T1000 (cell line): Measurements from ENCODE around the gene SHISAL1.

Experiments
- DNase-seq: peaks from one replicate; lab custom pipeline; 2025; ENCODE audit warnings: mixed read lengths; lab: John Stamatoyannopoulos, UW

Gene SHISAL1

GRCh38 chr22:44277386-44278135, 35.2 kb downstream of the SHISAL1 start:
- DNase-seq: no peak

- DNase-seq: no peak
Observed at GRCh38 chr22:44276706-44277356, 35.9 kb downstream of the SHISAL1 start.

DNA sequence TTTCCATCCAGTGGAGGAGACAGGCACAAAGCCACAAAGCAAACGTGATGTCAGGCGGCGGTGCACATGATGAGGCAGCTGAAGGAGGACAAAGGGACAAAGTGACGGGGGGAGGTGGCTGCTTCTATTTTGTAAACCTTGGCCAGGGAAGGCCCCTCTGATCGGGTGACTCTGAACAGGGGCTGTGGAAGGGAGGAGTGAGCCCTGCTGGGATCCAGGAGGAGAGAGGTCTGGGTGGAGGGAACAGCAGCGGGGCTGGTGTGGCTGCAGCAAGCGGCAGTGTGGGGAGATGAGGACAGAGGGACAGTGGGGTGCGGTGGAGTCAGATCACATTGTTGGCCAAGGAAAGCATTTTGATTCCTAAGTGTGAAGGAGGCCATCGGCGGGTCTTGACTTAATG, 36.7 kb downstream of the SHISAL1 start:
- no peak for DNase-seq

DNA sequence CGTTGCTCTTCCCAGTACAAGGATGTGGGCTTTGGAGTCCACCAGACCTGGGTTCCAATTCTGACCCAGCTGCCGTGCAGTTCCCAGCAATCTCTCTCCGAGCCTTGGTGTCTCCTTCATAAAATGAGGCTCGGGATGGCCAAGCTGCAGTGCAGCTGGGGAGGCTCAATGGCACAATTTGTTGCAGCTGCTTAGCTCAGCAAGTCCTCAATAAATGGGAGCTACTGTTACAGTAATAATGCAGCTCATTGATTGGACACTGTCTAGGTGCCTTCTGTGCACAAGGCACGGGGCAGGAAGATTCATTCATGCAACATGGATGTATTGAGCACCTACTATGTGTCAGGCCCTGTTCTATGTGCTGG, 37.1 kb downstream of the SHISAL1 start:
- no peak for DNase-seq

GRCh38 chr22:44274918-44275630, 37.7 kb downstream of the SHISAL1 start:
- no peak for DNase-seq

DNA sequence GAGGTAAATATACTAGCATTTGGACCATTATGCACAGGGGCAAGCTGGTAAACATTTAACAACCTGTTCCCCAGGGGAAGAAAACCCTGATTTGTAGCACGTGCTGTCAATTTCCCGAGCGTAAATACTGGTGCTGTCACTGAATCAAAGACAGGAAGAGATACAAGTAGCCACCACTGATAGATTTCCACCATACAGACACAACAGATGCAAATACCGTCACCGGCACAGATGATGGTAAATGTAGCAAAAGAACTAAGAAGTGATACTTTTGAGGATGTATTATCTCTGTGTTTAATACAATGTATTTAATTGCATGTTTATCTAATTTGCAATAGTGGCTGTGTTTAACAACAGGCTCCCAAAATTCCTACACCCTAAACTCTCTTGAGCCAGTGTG, 39.6 kb downstream of the SHISAL1 start:
- no peak for DNase-seq

DNA sequence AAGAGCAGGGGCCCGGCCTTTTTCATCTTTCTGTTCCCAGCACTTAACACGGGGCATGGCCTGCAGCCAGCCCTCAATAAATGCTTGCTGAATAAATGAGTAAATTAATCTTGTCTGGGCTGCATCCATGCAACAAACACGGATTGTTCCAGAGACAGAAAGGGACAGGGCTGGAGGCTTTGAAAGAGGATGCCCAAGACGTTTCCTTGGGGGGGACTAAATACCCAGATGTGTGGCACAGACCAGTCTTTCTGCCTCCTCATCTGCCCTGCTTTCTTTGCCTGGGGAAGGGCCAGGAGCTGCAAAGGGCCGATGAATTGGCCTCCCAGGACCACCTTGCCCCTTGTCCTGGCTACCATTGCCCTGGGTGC, 40.4 kb downstream of the SHISAL1 start:
- DNase-seq: no peak

GRCh38 chr22:44271732-44272400, 40.9 kb downstream of the SHISAL1 start:
- DNase-seq: no peak

DNA sequence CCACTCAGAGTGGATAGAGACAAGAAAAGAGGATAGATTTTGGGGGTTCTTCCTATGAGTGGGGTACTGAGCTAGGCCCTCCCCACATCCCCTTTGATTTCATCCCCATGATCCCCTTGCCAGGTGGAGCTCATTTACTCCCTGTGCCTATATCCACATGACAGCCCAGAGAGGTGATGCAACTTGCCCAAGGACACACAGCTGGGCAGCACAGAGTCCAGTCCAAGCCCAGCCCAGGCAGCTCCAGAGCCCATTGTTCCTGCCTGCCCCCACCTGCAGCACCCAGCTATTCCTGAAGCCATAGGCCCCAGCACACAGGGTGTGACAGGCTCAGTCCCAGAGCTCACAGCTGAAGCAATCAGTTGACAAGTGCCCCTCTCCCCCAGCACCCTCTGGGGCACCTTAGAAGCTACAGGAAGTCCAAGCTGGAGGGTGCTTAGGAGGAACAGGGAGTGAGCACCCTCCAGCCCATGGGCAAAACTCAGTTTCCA, 41.7 kb downstream of the SHISAL1 start:
- DNase-seq: no peak

GRCh38 chr22:44270556-44270880, 42.2 kb downstream of the SHISAL1 start:
- no peak for DNase-seq

GRCh38 chr22:44269757-44270555, 42.8 kb downstream of the SHISAL1 start:
- no peak for DNase-seq

DNA sequence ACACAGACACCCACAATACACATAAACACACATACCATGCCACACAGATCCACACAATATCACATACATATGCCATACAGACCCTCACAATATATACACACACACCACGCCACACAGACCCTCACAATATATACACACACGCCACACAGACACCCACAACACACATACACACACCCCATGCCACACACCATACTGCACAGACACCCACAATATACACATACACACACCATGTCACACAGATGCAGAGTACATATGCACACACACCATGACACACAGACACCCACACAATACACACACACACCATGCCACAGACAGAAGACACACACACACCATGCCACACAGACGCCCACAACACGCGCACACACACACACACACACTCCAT, 43.6 kb downstream of the SHISAL1 start:
- DNase-seq: no peak

DNA sequence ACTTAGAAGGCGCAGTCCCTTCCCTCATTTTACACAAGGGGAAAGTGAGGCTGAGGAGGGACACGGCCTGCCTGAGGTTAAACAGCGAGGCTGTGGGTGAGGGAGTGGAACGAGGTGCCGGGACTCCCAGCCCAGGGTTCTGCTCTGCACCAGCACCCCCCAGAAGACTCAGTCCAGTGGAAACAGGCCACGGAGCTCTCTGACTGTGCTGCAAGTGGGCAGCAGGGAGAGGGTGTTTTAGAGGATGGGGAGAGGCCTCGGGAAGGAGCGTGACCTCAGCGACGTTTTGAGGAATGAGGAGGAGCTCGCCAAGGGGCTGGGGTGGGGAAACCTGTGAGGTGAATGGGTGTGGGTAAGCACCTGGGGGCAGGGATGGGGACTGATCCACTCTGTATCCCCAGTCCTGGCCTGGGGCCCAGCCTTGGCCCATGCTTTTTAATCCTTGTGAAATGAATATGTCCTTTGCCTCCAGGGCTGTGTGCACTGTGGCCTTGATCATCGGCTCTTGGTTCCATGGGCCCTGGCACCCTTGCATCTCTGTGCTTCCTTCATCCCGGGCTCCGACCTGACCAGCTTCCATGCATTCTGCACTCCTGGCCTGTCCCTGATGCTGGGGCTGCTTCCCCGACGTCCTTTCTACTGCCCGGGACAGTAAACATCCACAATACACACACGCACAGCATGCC, 44.2 kb downstream of the SHISAL1 start:
- DNase-seq: no peak

DNA sequence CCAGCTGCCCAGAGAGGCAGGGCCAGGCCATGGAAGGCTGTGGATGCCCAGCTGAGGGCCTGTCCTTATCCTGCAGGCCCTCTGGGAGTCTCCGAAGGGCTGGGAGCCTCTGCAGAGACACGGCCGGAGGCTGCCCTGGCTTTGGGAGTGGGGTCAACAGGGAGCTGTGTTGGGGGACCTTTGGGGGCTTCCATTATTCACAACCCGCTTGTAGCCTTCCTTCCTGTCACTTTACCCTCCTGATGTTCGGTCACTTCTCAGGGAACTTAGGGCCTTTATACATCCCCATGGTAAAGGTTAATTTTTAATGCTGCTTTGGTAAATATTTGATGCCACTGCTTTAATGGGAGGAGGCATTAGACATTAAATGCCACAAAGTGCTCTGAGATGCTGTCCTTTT, 44.9 kb downstream of the SHISAL1 start:
- no peak for DNase-seq

- no peak for DNase-seq
Observed at GRCh38 chr22:44266796-44267760, 45.7 kb downstream of the SHISAL1 start.

GRCh38 chr22:44263547-44263946, 49.2 kb downstream of the SHISAL1 start:
- no peak for DNase-seq

GRCh38 chr22:44261861-44262595, 50.7 kb downstream of the SHISAL1 start:
- DNase-seq: no peak

DNA sequence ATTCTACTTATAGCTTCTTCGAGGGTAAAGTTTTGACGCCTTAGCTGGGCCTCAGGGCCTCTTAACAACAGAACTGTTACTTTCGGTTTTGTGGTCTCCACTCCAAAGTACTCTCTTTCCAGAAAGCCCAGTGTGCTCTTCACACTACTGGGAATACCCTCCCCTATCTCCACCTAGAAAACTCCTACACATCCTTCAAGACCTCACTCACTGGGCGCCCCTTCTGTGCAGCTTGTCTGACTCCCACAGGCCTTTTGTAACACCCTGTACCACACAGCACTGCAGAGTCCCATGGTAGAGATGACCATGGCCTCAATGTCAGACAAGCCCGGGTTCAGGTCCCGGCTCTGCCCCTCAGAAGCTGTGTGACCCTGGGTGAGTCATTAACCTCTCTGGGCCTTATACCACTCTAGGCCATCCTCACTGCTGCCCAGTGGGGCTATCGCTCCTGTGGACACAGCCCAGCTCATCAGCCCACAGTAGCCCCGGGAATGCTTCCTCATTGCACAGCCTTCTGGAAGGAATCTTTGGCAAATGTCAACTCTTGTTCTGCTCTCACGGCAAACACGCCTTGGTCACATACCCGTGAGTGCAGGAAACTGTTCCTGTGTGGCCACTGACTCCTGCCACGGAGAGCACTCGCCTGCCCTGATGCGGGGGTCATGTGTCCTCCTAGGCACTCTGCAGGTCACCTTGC, 51.4 kb downstream of the SHISAL1 start:
- no peak for DNase-seq
